HT-29 (cell line): ENCODE results near the gene ROBO2. TPM values are rescaled to one million over a fixed set of nuclear protein-coding genes. Genes with fewer than 3 reads are reported as not detected.

Experiments
- DNase-seq: peaks from one replicate; pipeline ENCODE4 v3.0.0-alpha.2; 2015; ENCODE audit warnings: low spot score
- total RNA-seq: library from RNA; depleted of rRNA; stranded (reverse); fragments of >200 nt; shearing (Covaris generic); gene quantifications from 2 replicates; pipeline ENCODE4 v1.2.3, GENCODE V29; 2014

ROBO2 gene
- total RNA-seq, 1 experiment from 2014 or later: 2.8 TPM

- no peak for DNase-seq
These were observed 452.1 kb downstream of the ROBO2 start for GRCh38 chr3:77491961-77492360.

GRCh38 chr3:77500721-77501120 is 460.8 kb downstream of the ROBO2 start:
- DNase-seq: no peak

GRCh38 chr3:77506384-77506783 is 466.5 kb downstream of the ROBO2 start:
- DNase-seq: no peak

DNA sequence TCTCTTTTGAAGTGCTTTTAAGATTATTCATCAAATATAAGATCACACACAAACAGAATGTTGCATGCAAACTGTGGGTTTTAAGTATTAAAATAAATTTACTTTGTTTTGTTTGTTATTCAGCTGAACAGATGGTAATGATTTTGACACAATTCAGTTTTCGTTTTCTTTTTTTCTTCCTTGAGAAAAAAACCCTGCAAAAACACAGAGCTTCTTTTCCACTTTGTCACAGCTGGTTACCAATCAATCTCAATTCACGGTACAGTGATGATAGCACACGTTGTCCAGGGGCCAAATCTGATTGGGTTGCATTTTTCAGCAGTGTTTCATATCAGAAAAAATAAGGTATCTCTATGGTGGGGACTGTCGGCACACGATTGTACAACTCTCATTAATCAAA is 473.6 kb downstream of the ROBO2 start:
- DNase-seq: no peak

DNA sequence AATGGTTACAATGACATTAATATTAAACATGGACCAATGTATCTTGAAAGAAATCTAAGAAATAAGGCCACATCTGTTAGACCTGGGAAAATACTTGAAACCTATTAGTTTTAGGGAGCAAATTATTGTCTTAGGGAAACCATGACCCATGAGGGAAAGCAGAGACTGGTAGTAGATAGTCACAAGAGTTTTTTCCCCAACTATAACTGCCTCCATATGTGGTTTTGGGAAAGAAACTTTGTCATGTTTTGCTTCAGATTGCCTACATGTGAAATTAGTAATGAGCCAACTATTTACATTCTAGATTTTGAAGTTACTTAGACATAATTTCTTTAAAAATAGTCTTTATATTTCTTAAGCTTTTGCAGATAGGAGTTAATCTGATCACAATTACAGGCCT is 474.9 kb downstream of the ROBO2 start:
- DNase-seq: no peak

- no peak for DNase-seq
These were observed 484.6 kb downstream of the ROBO2 start for GRCh38 chr3:77524463-77524862.

GRCh38 chr3:77524946-77525682 is 485.2 kb downstream of the ROBO2 start:
- DNase-seq: no peak

DNA sequence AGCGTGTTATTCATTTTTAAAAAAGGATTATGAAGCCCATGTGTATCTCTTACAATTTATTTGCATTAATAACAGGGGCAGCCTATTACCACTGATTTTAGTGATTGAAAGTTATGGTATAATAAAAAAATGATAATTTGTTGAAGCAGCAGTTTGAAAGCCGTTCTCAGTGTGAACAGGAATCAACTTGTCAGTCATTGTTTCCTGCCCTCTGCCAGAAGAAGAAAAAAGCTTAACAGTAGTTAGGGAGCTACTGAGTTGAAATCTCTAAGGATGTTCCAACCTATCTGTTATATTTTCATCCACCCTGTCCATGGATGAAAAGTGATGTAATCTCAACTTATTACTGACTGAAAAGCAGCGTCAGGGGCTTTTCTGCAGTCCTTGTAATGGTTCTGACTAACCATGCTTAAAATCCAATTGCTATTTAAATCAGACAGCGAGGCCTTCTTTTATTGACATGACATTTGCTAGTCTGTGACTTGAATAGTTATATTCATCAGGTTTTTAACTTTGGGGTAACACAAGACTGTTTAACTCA is 486.7 kb downstream of the ROBO2 start:
- no peak for DNase-seq

DNA sequence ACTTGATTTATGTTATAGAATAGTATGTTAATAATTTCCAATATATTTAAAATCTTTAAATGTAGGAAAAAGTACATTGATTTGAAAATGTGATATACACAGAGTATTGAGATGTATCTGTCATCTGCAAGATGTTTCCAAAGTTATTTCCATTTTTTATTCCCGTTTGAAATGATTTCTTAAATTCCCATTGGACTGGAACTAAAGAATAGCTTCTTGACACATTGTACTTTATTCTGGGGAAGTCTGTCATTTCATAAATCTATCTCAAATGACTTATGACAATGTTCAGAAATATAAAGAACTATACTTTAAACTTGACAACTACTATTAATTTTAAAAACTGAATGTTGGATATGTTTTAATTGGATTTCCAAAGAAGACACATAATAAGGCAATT is 489.6 kb downstream of the ROBO2 start:
- DNase-seq: no peak

- no peak for DNase-seq
These were observed 491.0 kb downstream of the ROBO2 start for GRCh38 chr3:77530870-77531269.

DNA sequence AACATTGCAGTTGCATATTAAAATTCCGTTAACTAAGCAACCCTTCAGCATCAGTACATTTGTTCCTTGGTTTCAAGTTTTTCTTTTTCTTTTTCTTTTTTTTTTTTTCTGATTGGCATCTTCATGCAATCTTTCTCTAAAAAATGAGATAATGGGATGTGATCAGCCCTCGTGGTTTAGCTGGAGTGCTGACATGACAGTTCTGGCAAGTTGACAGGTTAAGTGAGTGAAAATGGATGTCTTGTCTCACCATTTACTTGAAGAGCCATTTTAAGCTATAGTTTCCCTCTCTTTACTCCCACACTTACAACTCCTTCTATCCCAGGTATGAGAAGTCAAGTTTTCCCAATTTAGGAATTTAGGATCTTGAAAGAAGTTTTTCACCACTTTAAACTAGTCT is 495.2 kb downstream of the ROBO2 start:
- DNase-seq: no peak

DNA sequence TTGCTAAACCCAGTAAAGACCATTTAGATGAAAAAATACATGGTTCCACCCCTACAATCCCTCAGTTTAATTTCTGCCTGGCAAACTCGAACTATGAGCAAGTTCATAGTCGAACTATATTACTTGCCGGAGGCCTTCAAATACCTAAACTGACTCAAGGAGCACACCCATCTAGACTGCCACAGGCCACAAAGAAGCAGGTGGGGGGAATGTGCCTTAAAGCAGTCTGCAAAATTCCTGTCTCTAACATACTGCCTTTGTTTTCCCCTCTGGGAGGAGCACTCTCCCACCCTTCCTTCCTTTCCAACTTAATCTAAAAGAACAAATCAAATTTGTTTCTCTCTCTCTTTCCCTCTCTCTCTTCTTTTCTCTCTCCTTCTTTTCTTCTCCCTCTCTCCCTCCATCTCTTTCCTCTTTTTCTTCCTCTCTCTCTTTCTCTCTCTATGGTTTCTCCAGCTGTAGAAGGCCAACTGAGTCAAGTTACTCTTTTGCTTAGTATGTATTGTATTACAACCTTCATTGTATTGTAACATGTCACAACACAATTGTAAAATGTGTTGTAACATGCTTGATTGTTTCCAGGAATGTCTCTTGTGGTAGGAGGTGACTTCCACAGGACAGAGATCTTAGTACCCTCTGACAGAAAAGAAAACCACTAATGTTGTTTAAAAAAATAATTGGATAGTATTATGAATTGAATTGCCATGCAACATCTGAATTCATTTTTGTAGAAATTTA is 496.3 kb downstream of the ROBO2 start:
- no peak for DNase-seq

- DNase-seq: no peak
These were observed 499.1 kb downstream of the ROBO2 start for GRCh38 chr3:77539014-77539413.

GRCh38 chr3:77539677-77540076 is 499.8 kb downstream of the ROBO2 start:
- peak; percentile 3 for DNase-seq

DNA sequence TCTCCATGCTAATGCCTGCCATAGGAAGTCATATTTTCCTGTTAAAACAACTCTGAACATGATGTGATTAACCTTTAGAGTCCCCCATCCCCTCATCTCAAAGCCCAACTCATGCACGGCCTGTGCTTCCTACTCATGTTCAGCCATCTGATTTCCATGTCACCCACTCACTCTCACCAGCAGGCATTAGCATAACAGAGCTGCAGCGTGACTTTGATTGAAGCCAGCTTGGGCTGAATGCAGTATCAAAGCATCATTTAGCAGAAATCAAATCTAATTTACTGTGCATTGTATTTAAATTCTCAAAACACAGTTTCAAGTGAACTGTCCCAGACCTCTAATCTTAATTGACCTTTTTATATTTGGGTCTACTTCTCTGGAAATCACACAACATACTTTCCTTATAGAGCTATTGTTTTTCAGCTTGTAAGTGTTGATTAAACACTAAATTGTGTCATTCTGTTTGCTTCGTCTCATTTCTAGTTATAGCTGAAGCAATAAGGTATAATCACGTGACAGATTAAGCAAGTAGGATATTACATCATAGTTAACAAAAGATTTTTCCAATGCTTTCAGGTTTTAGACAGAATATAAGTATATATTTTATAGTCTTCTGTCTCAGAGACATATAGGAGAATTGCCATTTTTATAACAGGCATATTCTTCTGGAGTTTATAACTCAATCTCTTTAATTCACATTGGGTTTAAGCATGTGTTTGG is 501.5 kb downstream of the ROBO2 start:
- no peak for DNase-seq

- DNase-seq: no peak
These were observed 506.3 kb downstream of the ROBO2 start for GRCh38 chr3:77546246-77546645.

- no peak for DNase-seq
These were observed 509.1 kb downstream of the ROBO2 start for GRCh38 chr3:77549034-77549433.

GRCh38 chr3:77553240-77553639 is 513.3 kb downstream of the ROBO2 start:
- no peak for DNase-seq

DNA sequence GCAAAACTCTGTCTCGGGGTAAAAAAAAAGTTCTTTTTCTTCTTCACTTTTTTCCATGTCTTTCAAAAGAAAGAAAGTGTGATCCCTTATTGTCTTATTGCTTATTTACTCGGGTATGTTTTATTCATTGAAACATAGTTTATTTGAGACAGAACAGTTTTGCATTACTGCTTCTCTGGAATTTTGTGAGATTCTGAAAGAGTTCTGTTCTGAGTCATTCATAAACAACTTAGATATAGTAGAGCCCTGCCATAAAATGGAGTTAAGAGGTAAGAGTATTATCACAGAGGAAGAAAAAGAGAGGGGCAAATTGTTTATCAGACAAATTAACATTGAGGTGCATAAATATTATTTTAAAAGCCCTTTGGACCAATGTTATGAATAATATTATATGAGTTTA is 522.2 kb downstream of the ROBO2 start:
- no peak for DNase-seq

- DNase-seq: no peak
These were observed 523.1 kb downstream of the ROBO2 start for GRCh38 chr3:77563012-77563411.

DNA sequence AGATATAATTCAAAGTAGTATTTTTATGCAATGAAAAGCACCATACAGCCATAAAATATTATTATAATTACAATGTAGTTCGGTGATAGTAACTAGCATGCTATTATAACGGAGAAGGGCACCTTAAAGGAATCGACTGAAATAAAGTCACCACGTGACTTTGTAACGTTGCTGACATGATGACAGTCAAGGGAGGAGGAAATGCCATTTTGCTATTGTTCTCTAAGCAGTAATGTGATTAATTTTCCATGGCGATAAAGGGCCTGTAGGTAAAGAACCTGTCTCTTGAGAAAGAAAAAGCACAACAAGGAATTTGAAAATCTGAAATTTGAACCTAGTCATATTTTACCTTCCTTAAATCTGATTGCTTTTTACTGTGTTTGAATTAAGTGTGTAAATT is 526.2 kb downstream of the ROBO2 start:
- no peak for DNase-seq

DNA sequence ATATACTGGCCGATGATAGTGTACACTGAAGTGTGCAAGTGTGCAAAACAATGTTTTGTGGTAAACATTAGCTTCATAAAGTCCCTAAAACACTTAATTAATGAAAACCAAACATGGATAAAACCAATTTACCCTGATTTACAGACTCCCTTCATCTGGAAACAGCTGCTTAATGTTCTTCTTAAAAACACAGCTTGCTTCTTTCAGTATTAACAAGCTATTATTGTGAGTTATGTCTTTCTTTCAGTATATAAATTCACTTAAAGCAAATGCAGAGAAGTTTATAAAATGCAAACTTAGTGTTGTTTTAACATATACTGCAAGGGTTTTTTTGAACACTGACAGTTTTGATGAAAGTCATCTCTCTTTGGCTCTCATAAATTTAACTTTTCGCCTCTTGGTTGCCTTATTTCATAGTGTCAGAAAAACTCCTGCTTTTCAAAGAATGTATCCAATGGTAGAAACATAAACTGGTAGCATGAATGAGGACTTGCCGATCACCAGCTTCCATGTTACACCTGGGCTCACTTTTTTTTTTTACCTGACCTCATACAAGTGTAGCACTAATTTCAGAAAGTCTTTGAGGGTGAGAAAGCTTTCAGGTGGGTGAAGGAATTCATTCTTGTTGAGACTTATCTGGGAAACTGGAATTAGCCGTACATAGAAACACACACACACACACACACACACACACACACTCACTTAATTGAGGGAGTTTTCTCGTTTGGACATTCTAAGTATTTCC is 532.2 kb downstream of the ROBO2 start:
- no peak for DNase-seq
